Adrenal gland (tissue), 5 donors: ENCODE results near the gene SLC25A21.

Experiments
- POLR2A ChIP-seq, 2 donors: fragments of 450-650 bp; IDR thresholded peaks; one replicate each; pipeline ENCODE4 v1.6.1; 2017; ENCODE audit warnings: antibody characterized with exemption in 2 of 2, mild to moderate bottlenecking in 2 of 2, moderate library complexity in 1 of 2
- TF ChIP-seq, protein P1 (sequence below), 6 experiments: fragments of 450-650 bp in 4 of 6; fragments of 200-600 bp in 2 of 6; sonication (generic) in 1 of 6; IDR thresholded peaks; 1 replicate in 5 of 6; 2 replicates in 1 of 6; pipeline versions ENCODE4 v1.5.1 to v1.8.0; 2016 to 2021; ENCODE audit warnings: antibody characterized with exemption in 6 of 6, mild to moderate bottlenecking in 2 of 6, moderate library complexity in 1 of 6
- donor health status: DM: no; HTN: no; CAD: no.

GRCh38 chr14:36726128-36726527 lies 446.3 kb downstream of the SLC25A21 start:
- TF ChIP-seq, protein P1, sequence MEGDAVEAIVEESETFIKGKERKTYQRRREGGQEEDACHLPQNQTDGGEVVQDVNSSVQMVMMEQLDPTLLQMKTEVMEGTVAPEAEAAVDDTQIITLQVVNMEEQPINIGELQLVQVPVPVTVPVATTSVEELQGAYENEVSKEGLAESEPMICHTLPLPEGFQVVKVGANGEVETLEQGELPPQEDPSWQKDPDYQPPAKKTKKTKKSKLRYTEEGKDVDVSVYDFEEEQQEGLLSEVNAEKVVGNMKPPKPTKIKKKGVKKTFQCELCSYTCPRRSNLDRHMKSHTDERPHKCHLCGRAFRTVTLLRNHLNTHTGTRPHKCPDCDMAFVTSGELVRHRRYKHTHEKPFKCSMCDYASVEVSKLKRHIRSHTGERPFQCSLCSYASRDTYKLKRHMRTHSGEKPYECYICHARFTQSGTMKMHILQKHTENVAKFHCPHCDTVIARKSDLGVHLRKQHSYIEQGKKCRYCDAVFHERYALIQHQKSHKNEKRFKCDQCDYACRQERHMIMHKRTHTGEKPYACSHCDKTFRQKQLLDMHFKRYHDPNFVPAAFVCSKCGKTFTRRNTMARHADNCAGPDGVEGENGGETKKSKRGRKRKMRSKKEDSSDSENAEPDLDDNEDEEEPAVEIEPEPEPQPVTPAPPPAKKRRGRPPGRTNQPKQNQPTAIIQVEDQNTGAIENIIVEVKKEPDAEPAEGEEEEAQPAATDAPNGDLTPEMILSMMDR (IDR thresholded peaks at IDR 0.05): no peak
- no peak for TF ChIP-seq POLR2A (IDR thresholded peaks at IDR 0.05)
